HFFc6 (cell line): ENCODE measurements around the gene NAV2. TPM values are rescaled to one million over a fixed set of nuclear protein-coding genes. Genes with fewer than 3 reads are reported as not detected.

ENCODE experiments used
- DNase-seq: peaks from one replicate; pipeline ENCODE4 v3.0.0-alpha.2; 2018
- H3K27ac Mint-ChIP-seq: 2 replicates; pipeline ENCODE4 v1.8.0; 2020; ENCODE audit warnings: mild to moderate bottlenecking, mixed read lengths
- H3K27me3 Mint-ChIP-seq: 2 replicates; pipeline ENCODE4 v1.8.0; 2021; ENCODE audit warnings: mild to moderate bottlenecking, moderate library complexity, mixed read lengths; ENCODE audit not compliant: insufficient read depth
- H3K36me3 Mint-ChIP-seq: 2 replicates; pipeline ENCODE4 v1.8.0; 2021; ENCODE audit warnings: low read depth, mixed read lengths
- H3K4me1 Mint-ChIP-seq: 2 replicates; pipeline ENCODE4 v1.8.0; 2020; ENCODE audit warnings: low read depth, mixed read lengths
- H3K4me3 Mint-ChIP-seq: 2 replicates; pipeline ENCODE4 v1.8.0; 2020; ENCODE audit warnings: mild to moderate bottlenecking, moderate library complexity, mixed read lengths
- H3K9me3 Mint-ChIP-seq: 2 replicates; pipeline ENCODE4 v1.8.0; 2020; ENCODE audit warnings: mild to moderate bottlenecking, mixed read lengths
- CTCF ChIP-seq: fragments of 200-600 bp; sonication (generic); IDR thresholded peaks from 2 replicates; pipeline ENCODE4 v1.5.0; 2021; ENCODE audit warnings: antibody characterized with exemption, mild to moderate bottlenecking
- total RNA-seq, 6 experiments: library from RNA; stranded (reverse); fragmentation: NEBNext Ultra II Directional; extraction: Animal tissue kit (Norgen Biotek cat#: 25700); gene quantifications; 2 replicates in 1 of 6; 3 replicates in 5 of 6; pipeline ENCODE4 v1.2.3, GENCODE V29; 2021

The NAV2 gene
- total RNA-seq, 6 experiments from 2014 or later: 12.4 to 34.9 (median 31.8) TPM

GRCh38 chr11:19886498-19886897 is 173.9 kb downstream of the NAV2 start:
- Mint-ChIP-seq H3K4me3 (no peak overlapping the region), H3K36me3 (peaks cover 54% of the 10 kb centered on the region), H3K27ac (no peak overlapping the region), H3K4me1 (peaks cover 41% of the 10 kb centered on the region), H3K27me3 (no peaks in the 10 kb centered on the region; the same call in 1 of the 2 replicates), H3K9me3 (no peaks in the 10 kb centered on the region)
- TF ChIP-seq CTCF: no peak
- DNase-seq: no peak

- Mint-ChIP-seq H3K9me3 (no peaks in the 10 kb centered on the region), H3K36me3 (peaks cover 54% of the 10 kb centered on the region), H3K27me3 (no peaks in the 10 kb centered on the region; the same call in 1 of the 2 replicates), H3K4me3 (no peak overlapping the region), H3K27ac (no peak overlapping the region), H3K4me1 (peaks cover 54% of the 10 kb centered on the region)
- TF ChIP-seq CTCF: no peak
- no peak for DNase-seq
Measured at GRCh38 chr11:19887842-19888241, 175.2 kb downstream of the NAV2 start.

GRCh38 chr11:19889531-19889930 is 176.9 kb downstream of the NAV2 start:
- Mint-ChIP-seq H3K36me3 (peaks cover 62% of the 10 kb centered on the region), H3K9me3 (no peaks in the 10 kb centered on the region), H3K4me1 (peaks cover 56% of the 10 kb centered on the region), H3K4me3 (peak overlapping the region; percentile 4; the same call in 1 of the 2 replicates), H3K27ac (peak overlapping the region; percentile 66), H3K27me3 (peaks cover 2% of the 10 kb centered on the region; the same call in 1 of the 2 replicates)
- peak; percentile 16 for DNase-seq
- TF ChIP-seq CTCF: no peak

GRCh38 chr11:19890308-19890707 is 177.7 kb downstream of the NAV2 start:
- Mint-ChIP-seq H3K9me3 (no peaks in the 10 kb centered on the region), H3K4me3 (peak overlapping the region; percentile 7; the same call in 1 of the 2 replicates), H3K36me3 (peaks cover 54% of the 10 kb centered on the region), H3K4me1 (peaks cover 56% of the 10 kb centered on the region), H3K27ac (peak overlapping the region; percentile 60), H3K27me3 (peaks cover 2% of the 10 kb centered on the region; the same call in 1 of the 2 replicates)
- peak; percentile 81 for DNase-seq
- TF ChIP-seq CTCF: no peak

- Mint-ChIP-seq H3K9me3 (no peaks in the 10 kb centered on the region), H3K36me3 (peaks cover 59% of the 10 kb centered on the region), H3K27me3 (peaks cover 2% of the 10 kb centered on the region; the same call in 1 of the 2 replicates), H3K4me1 (peaks cover 56% of the 10 kb centered on the region), H3K27ac (peak overlapping the region; percentile 60; the same call in 1 of the 2 replicates), H3K4me3 (no peak overlapping the region)
- TF ChIP-seq CTCF: no peak
- DNase-seq: peak; percentile 25
Measured at GRCh38 chr11:19891022-19891421, 178.4 kb downstream of the NAV2 start.
